GM04503 (cell line): ENCODE data around the gene CNNM3.
A peak's percentile ranks its signal among the peaks of the same experiment; 100 is the strongest.

Experiments used
- DNase-seq: peaks from one replicate; pipeline ENCODE4 v3.0.0-alpha.2; 2012; ENCODE audit warnings: low read depth

Gene CNNM3

GRCh38 chr2:96864343-96865091 lies 48.4 kb downstream of the CNNM3 start:
- no peak for DNase-seq

DNA sequence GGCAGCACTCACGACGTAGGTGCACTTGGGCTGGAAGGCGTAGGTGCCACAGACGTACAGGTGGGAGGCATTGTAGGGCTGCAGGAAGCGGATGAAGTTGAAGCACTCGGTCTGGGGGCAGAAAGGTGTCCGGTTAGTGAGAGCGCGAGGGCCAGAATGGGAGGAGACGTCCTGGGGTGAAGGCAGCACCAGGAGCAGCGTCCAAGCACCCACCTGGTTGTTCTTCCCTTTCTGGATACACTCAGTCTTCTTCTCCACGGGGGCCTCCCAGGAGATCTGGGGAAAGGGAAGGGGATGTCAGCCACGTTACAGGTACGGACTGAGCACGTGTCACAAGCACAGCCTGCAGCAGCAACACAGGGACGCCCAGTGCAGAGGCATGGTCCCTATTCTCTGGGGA lies 49.6 kb downstream of the CNNM3 start:
- DNase-seq = no peak

DNA sequence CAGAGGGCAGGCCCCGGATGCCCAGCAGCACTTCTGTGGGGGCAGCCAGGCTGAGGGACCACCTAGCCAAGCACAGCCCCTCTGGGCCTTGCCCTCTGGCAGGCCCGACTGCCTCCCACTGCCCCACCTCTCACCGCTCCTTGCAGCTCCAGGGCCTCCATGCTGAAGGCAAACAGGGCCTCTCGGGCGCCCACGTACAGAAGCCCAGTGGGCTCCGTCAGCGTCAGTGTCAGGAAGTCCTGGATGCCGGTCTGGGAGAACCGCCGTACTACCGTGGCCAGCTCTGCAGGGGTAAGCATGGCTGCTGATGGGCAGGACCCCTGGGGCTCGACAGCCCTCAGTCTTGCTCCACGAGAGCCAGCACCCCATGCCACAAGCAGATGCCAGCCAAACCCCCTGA lies 50.1 kb downstream of the CNNM3 start:
- no peak for DNase-seq

DNA sequence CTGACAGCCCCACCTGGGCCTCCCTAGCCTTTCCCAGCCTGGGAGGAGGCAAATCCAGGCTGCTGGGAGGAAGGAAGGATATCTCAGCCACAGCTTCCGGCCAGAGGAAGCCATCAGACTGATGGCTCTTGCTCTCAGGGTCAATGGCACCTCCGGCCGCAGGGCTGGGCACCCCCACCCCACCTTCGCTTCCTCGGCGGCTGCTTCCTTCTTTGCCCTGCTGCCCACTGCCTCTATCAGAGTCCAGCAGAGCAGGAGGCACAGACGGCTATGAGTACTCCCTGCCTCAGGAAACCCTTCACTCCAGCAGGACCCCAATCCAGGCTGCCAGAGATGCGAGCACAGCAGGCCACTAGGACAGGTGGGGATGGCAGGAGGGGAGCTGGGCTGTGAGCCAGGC lies 50.5 kb downstream of the CNNM3 start:
- no peak for DNase-seq

DNA sequence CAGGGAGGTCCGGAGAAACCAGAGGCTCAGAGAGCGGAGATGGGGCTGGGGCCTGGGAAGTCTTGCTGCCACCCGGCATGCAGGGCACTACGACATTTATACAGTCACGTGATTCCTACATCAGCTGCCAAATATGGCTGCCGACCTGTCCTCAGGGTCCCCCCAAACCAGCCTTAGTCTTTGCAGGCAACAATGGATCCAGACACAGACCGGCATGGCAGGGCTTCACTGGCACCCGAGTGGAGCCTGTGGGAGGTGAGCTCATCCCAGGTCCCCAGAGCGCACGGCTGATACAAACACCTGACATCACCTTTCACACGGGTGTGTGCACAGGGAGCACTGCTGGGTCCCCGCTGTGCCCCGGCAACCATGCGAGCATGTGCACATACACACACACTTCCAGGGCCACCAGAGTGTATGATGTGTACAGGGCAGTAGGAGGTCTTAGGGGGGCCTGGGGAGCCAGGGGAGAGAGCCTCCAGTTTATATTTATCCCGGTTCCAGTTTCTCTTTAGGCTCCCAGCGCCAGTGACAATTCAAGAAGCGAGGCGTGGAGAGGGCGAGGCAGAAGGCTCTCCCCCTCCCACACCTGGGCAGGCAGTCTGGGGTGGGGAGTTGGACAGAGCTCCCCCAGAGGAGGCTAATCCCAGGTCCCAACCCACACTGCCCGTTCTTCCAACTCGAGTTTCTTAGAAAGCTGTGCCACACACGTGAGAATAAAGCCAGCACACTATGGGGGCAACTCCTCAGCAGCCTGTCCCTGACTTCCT lies 51.1 kb downstream of the CNNM3 start:
- DNase-seq = no peak

DNA sequence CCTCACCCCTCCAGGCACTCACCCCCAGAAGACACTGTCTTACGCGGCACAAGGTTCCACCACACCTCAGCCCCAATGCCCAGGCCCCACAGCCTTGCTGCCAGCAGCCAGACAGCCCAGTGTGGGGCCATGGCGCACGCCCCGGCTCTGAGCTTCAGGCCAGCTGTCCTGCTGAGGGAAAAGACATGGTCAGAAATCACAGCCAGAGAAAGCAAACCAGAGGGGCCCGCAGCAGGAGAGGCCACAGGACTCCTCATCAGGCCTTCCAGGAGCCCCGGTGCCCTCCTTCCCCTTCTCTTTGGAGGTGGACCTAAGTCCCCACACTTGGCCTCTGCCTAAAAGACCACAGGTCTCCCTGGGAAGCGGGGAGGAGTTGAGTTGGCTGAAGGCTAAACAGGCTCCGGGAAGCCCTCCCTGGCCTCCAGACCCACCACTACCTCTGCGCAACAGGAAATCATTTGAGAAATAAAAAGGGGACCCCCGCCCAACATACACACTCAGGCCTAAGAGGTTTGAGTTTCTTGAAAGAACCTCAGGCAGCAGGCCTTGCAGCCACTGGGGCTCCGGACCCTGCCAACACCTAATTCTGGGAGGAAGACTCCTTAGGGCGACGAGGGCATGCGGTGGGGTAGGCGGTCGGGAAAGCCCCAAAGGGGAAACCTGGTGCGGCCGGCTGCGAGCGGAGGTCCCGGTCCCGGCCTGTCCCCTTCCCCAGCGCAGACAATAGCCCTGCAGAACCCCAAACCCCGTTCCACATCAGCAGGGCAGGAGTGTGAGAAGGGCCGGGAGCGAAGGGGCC lies 51.9 kb downstream of the CNNM3 start:
- no peak for DNase-seq

GRCh38 chr2:96868555-96869280 lies 52.6 kb downstream of the CNNM3 start:
- peak; percentile 51 for DNase-seq

DNA sequence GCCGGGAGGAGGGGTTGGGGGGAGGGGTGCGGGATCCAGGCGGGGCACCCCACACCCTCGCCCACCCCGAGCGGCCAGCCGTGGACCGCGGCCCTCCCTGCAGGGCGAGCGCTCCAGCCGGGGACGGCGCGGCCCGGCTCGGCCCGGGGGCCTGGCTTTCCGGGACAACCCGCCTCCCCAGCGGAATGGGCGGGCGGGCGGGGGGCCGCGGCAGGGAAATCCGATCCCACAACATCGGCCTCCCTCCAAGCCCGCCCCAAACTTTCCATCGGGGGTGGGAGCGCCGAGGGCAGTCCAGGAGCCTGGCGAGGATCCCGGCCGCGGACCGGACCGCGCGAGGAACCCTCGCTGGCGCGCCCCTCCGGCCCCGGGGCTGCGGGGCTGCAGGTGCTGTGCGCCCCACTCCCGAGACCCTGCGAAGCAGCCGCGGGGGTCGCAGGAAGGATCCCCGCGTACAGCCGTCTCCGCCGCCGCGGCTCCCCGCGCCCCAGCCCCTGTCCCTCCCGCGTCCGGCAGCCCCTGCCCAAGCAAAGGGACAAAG lies 53.3 kb downstream of the CNNM3 start:
- DNase-seq = no peak

DNA sequence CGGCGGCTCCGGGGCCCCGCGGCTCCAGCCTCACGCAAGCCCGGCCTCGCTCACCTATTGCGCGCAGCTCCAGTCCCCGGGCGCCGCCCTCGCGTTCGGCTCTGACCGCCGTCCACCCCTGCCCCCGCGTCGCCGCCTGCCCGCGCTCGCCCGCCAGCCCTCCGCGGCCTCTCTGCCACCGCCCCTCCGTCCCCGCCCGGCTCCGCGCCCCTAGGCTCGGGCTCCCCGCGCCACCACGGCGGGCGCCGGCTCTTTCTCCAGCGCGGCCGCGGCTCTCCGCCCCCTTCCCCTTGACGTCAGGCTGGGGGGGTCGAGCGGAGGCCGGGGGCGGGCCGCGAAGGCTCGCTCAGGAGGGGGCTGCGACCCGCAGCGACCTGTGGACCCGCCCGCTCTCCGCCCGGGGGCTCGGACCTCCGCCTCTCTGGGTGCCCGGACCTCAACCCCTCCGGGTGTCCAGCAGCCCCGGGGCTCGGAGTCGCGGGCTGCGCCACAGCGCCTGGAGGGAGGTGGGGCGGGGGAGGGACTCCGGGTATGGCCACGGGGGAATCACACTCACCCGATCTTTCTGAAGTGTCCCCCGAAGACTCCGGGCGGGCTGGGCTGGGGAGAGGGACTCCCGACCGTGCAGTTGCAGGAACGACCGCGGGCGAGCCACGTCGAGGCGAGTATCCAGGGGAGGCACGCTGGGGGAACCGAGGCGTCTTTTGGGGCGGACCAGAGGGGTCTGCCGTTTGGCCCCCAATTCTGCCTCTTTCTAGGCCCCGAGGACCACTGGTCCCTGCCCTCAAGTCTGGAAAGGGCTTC lies 54.0 kb downstream of the CNNM3 start, which contains the start of gene SEMA4C:
TSS of gene SEMA4C (minus strand) at position 259 of the 804 bp plus-strand sequence. CDS start 2,194 bp downstream, outside the sequence.
- no peak for DNase-seq

GRCh38 chr2:96870626-96871255 lies 54.7 kb downstream of the CNNM3 start:
- no peak for DNase-seq

- DNase-seq = no peak
Observed at GRCh38 chr2:96872591-96873349, 56.7 kb downstream of the CNNM3 start.

DNA sequence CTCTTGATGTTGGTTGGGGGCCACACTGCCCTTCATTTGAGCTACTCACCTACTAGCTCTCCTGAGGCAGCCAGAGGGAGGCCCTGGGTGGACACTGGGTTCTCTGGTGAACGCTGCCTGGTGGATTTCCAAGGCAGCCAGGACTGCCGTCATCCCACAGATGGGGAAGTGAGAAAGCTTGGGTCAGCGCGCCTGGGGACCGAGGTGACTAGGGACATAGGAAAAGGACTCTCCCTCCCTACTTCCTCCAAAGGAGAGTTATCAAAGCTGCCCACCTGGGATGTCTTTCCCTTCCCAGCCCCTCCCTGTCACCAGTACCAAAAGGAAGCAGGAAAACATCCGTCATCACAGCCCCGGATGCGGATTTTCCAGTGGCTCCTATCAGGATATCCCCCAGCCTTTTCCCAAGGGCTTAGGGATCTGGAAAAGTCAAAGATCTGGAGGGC lies 57.6 kb downstream of the CNNM3 start:
- no peak for DNase-seq

- DNase-seq = no peak
Observed at GRCh38 chr2:96874198-96874831, 58.2 kb downstream of the CNNM3 start.

GRCh38 chr2:96875498-96876268 lies 59.6 kb downstream of the CNNM3 start:
- DNase-seq = no peak

DNA sequence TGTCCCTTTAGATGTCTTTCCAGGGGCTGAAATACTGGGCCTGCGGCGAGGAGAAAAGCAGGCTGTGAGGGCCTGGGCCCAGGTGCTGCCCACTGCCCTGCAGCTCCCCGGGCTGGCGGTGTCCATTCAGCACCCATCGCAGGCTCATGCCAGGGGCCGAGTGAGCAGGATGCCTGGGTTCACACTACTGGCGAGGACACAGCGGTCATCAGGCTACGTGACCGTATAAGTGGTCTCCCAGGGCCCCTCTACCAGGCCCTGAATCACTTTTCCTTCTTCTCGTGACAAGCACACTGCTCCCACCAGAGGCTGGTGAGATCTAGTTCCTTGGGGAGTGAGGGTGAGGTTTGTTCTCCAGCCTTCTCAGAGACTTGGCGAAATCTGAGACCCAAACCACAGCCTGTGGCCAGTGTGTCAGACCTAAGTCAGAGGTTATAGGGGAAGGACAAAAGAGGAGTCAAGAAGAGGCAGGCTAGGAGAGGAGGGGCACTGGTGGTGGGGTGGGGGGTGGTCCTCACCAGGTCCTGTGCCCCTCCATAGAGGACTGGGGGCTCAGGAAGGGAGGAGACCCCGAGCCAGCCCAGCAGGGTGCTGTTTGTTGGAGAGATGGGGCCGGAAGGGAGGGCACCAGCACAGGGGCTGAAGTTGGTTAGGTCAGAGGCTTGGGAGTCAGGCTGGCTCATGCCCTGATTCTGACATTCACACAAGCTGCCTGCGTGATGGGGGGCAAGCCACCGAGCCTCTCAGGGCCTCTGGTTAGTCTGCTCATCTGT lies 60.4 kb downstream of the CNNM3 start:
- no peak for DNase-seq

GRCh38 chr2:96877042-96877451 lies 61.0 kb downstream of the CNNM3 start:
- no peak for DNase-seq

- no peak for DNase-seq
Observed at GRCh38 chr2:96877631-96878092, 61.6 kb downstream of the CNNM3 start.
